ENCODE results near the gene TEX11. TPM values are rescaled to one million over a fixed set of nuclear protein-coding genes. Genes with fewer than 3 reads are reported as not detected.
"Not testable (repeated sequence)": the region's sequence is repeated elsewhere in the genome, so short reads cannot be mapped to it uniquely, and the experiment has no call there.

TEX11 gene
- total and polyA plus RNA-seq, 5 experiments from 2014 or later = not detected

- POLR2A ChIA-PET = no interaction called here
- H3K27ac Mint-ChIP-seq = no peak overlapping the region
- no peaks in the 10 kb centered on the region for H3K9me3 Mint-ChIP-seq
These were observed 356.3 kb downstream of the TEX11 start for GRCh38 chrX:70552130-70552704.

GRCh38 chrX:70549429-70549828 is 359.1 kb downstream of the TEX11 start:
- H3K9me3 Mint-ChIP-seq = peaks cover 0 to 5% (median 0%) of the 10 kb centered on the region in 9 donors
- H3K27me3 Mint-ChIP-seq = no peaks in the 10 kb centered on the region
- no peaks in the 10 kb centered on the region for H3K4me1 Mint-ChIP-seq
- H3K36me3 Mint-ChIP-seq = no peaks in the 10 kb centered on the region
- POLR2A ChIA-PET = no interaction called here
- no peak for DNase-seq
- H3K4me3 Mint-ChIP-seq = no peak overlapping the region
- ATAC-seq = no peak
- no peak overlapping the region for H3K27ac Mint-ChIP-seq

More at GRCh38 chrX:70552130-70552704, 356.3 kb downstream of the TEX11 start:
- Mint-ChIP-seq H3K27me3 (no peaks in the 10 kb centered on the region), H3K36me3 (no peaks in the 10 kb centered on the region), H3K4me1 (no peaks in the 10 kb centered on the region), H3K4me3 (no peak overlapping the region)
- ATAC-seq = no peak
- no peak for DNase-seq

- DNase-seq = no peak
- H3K36me3 Mint-ChIP-seq = no peaks in the 10 kb centered on the region
- H3K4me1 Mint-ChIP-seq = no peaks in the 10 kb centered on the region
- H3K27me3 Mint-ChIP-seq = peaks cover 6 to 25% (median 16%) of the 10 kb centered on the region in 5 donors
- H3K9me3 Mint-ChIP-seq = no peaks in the 10 kb centered on the region
- H3K27ac Mint-ChIP-seq = no peak overlapping the region
- no peak overlapping the region for H3K4me3 Mint-ChIP-seq
- ATAC-seq = no peak
- POLR2A ChIA-PET = no interaction called here
These were observed 373.3 kb downstream of the TEX11 start for GRCh38 chrX:70535198-70535597.

- Mint-ChIP-seq H3K36me3 (no peaks in the 10 kb centered on the region), H3K4me3 (no peak overlapping the region), H3K4me1 (peaks cover 0 to 3% (median 0%) of the 10 kb centered on the region in 4 donors), H3K27me3 (peaks cover 0 to 8% (median 0%) of the 10 kb centered on the region in 5 donors), H3K9me3 (no peaks in the 10 kb centered on the region), H3K27ac (no peak overlapping the region)
- no peak for ATAC-seq
- POLR2A ChIA-PET = no interaction called here
- DNase-seq = no peak
These were observed 380.7 kb downstream of the TEX11 start for GRCh38 chrX:70527610-70528345.

GRCh38 chrX:70527053-70527452 is 381.5 kb downstream of the TEX11 start:
- POLR2A ChIA-PET = no interaction called here

GRCh38 chrX:70525733-70526132 is 382.8 kb downstream of the TEX11 start:
- H3K36me3 Mint-ChIP-seq = no peaks in the 10 kb centered on the region
- peaks cover 0 to 10% (median 0%) of the 10 kb centered on the region in 9 donors for H3K9me3 Mint-ChIP-seq
- no peak overlapping the region for H3K27ac Mint-ChIP-seq
- no peak overlapping the region for H3K4me3 Mint-ChIP-seq
- no peak for ATAC-seq
- POLR2A ChIA-PET = no interaction called here
- H3K27me3 Mint-ChIP-seq = peaks cover 0 to 1% (median 0%) of the 10 kb centered on the region in 5 donors
- DNase-seq = no peak
- peaks cover 0 to 3% (median 0%) of the 10 kb centered on the region in 4 donors for H3K4me1 Mint-ChIP-seq

More at GRCh38 chrX:70527053-70527452, 381.5 kb downstream of the TEX11 start:
- no peak overlapping the region for H3K27ac Mint-ChIP-seq
- no peak for DNase-seq
- peaks cover 0 to 4% (median 0%) of the 10 kb centered on the region in 5 donors for H3K27me3 Mint-ChIP-seq
- H3K9me3 Mint-ChIP-seq = peaks cover 0 to 2% (median 0%) of the 10 kb centered on the region in 9 donors
- no peak overlapping the region for H3K4me3 Mint-ChIP-seq
- ATAC-seq = no peak
- peaks cover 0 to 3% (median 0%) of the 10 kb centered on the region in 4 donors for H3K4me1 Mint-ChIP-seq
- no peaks in the 10 kb centered on the region for H3K36me3 Mint-ChIP-seq

GRCh38 chrX:70515692-70516091 is 392.8 kb downstream of the TEX11 start:
- DNase-seq, H3K4me1 Mint-ChIP-seq, POLR2A ChIA-PET, ATAC-seq, H3K4me3 Mint-ChIP-seq, H3K27ac Mint-ChIP-seq, H3K36me3 Mint-ChIP-seq: not testable (repeated sequence)
- peaks cover 0 to 22% (median 10%) of the 10 kb centered on the region in 9 donors for H3K9me3 Mint-ChIP-seq
- H3K27me3 Mint-ChIP-seq = peaks cover 0 to 21% (median 4%) of the 10 kb centered on the region in 5 donors

- Mint-ChIP-seq H3K9me3 (peaks cover 0 to 22% (median 10%) of the 10 kb centered on the region in 9 donors), H3K27me3 (peaks cover 0 to 21% (median 4%) of the 10 kb centered on the region in 5 donors)
- H3K4me1 Mint-ChIP-seq, H3K27ac Mint-ChIP-seq, DNase-seq, POLR2A ChIA-PET, H3K36me3 Mint-ChIP-seq, ATAC-seq, H3K4me3 Mint-ChIP-seq: not testable (repeated sequence)
These were observed 393.2 kb downstream of the TEX11 start for GRCh38 chrX:70515270-70515669.

GRCh38 chrX:70509078-70509477 is 399.4 kb downstream of the TEX11 start:
- H3K4me1 Mint-ChIP-seq = peaks cover 0 to 2% (median 0%) of the 10 kb centered on the region in 4 donors
- peaks cover 0 to 7% (median 0%) of the 10 kb centered on the region in 9 donors for H3K9me3 Mint-ChIP-seq
- peaks cover 0 to 11% (median 4%) of the 10 kb centered on the region in 5 donors for H3K27me3 Mint-ChIP-seq
- DNase-seq = no peak
- no peak for ATAC-seq
- POLR2A ChIA-PET = no interaction called here
- peaks cover 0 to 3% (median 0%) of the 10 kb centered on the region in 3 donors for H3K36me3 Mint-ChIP-seq
- no peak overlapping the region for H3K4me3 Mint-ChIP-seq
- H3K27ac Mint-ChIP-seq = no peak overlapping the region

- no peak for ATAC-seq
- H3K9me3 Mint-ChIP-seq = peaks cover 0 to 4% (median 0%) of the 10 kb centered on the region in 9 donors
- POLR2A ChIA-PET = interaction anchor here (0.7 kb wide), 1 partner anchor 52 kb away, joined by 3 read pairs; no protein-coding TSS in a partner anchor
- H3K27ac Mint-ChIP-seq = peak overlapping the region in 1 of 10 donors; percentile 42
- H3K4me1 Mint-ChIP-seq = peaks cover 0 to 2% (median 0%) of the 10 kb centered on the region in 4 donors
- no peak overlapping the region for H3K4me3 Mint-ChIP-seq
- no peak for DNase-seq
- H3K27me3 Mint-ChIP-seq = peaks cover 0 to 11% (median 4%) of the 10 kb centered on the region in 5 donors
- peaks cover 0 to 3% (median 0%) of the 10 kb centered on the region in 3 donors for H3K36me3 Mint-ChIP-seq
These were observed 400.1 kb downstream of the TEX11 start for GRCh38 chrX:70508296-70508911.

- H3K27me3 Mint-ChIP-seq = peaks cover 0 to 11% (median 4%) of the 10 kb centered on the region in 5 donors
- no peak for DNase-seq
- peaks cover 0 to 16% (median 4%) of the 10 kb centered on the region in 3 donors for H3K36me3 Mint-ChIP-seq
- no peaks in the 10 kb centered on the region for H3K9me3 Mint-ChIP-seq
- H3K4me1 Mint-ChIP-seq = peaks cover 0 to 2% (median 0%) of the 10 kb centered on the region in 4 donors
- peak overlapping the region in 1 of 10 donors; percentile 40 for H3K27ac Mint-ChIP-seq
- H3K4me3 Mint-ChIP-seq = no peak overlapping the region
- ATAC-seq = no peak
- POLR2A ChIA-PET = no interaction called here
These were observed 403.1 kb downstream of the TEX11 start for GRCh38 chrX:70505451-70505841.

- POLR2A ChIA-PET = no interaction called here
- no peak for DNase-seq
- Mint-ChIP-seq H3K36me3 (peaks cover 0 to 20% (median 4%) of the 10 kb centered on the region in 3 donors), H3K4me3 (no peak overlapping the region), H3K27ac (peak overlapping the region in 3 of 10 donors; percentile 31 to 46 (median 35)), H3K4me1 (peaks cover 0 to 2% (median 0%) of the 10 kb centered on the region in 4 donors), H3K9me3 (no peaks in the 10 kb centered on the region), H3K27me3 (peaks cover 0 to 7% (median under 1%) of the 10 kb centered on the region in 5 donors)
- ATAC-seq = no peak
These were observed 403.6 kb downstream of the TEX11 start for GRCh38 chrX:70504772-70505450.

All from naive thymus-derived CD8-positive, alpha-beta T cell (primary cell).